H9 (cell line): ENCODE data around the gene TM9SF2. TPM values are rescaled to one million over a fixed set of nuclear protein-coding genes. Genes with fewer than 3 reads are reported as not detected.
A peak's percentile ranks its signal among the peaks of the same experiment; 100 is the strongest.

Experiments used
- DNase-seq: peaks from one replicate; pipeline ENCODE4 v3.0.0-alpha.2; 2017
- H2AFZ ChIP-seq: one replicate; pipeline ENCODE4 v1.6.1; 2013; ENCODE audit warnings: mild to moderate bottlenecking, low read length, control low read depth, moderate library complexity
- H2AK5ac ChIP-seq: 2 replicates; pipeline ENCODE4 v1.6.1; 2013; ENCODE audit warnings: low read length, control low read depth, mixed read lengths; ENCODE audit not compliant: insufficient read length
- H2BK120ac ChIP-seq: one replicate; pipeline ENCODE4 v1.6.1; 2013; ENCODE audit warnings: low read depth, mild to moderate bottlenecking, low read length, control low read depth, inconsistent platforms; ENCODE audit not compliant: poor library complexity, severe bottlenecking
- H2BK12ac ChIP-seq: 2 replicates; pipeline ENCODE4 v1.6.1; 2013; ENCODE audit warnings: low read length, control low read depth, mixed read lengths, low read depth; ENCODE audit not compliant: insufficient read length
- H2BK15ac ChIP-seq: 2 replicates; pipeline ENCODE4 v1.6.1; 2013; ENCODE audit warnings: low read depth, low read length, control low read depth
- H2BK20ac ChIP-seq: one replicate; pipeline ENCODE4 v1.6.1; 2013; ENCODE audit warnings: low read depth, mild to moderate bottlenecking, low read length, control low read depth, inconsistent platforms; ENCODE audit not compliant: poor library complexity, severe bottlenecking
- H2BK5ac ChIP-seq: 2 replicates; pipeline ENCODE4 v1.6.1; 2013; ENCODE audit warnings: low read length, control low read depth, mixed read lengths; ENCODE audit not compliant: insufficient read length
- H3K14ac ChIP-seq: 2 replicates; pipeline ENCODE4 v1.6.1; 2013; ENCODE audit warnings: low read length, control low read depth; ENCODE audit not compliant: insufficient read depth
- H3K18ac ChIP-seq: 2 replicates; pipeline ENCODE4 v1.6.1; 2013; ENCODE audit warnings: low read depth, mild to moderate bottlenecking, mixed read lengths, low read length, control low read depth; ENCODE audit not compliant: insufficient read length
- H3K23ac ChIP-seq: 2 replicates; pipeline ENCODE4 v1.6.1; 2013; ENCODE audit warnings: low read length, control low read depth, mixed read lengths, low read depth; ENCODE audit not compliant: insufficient read length
- H3K23me2 ChIP-seq: 2 replicates; pipeline ENCODE4 v1.6.1; 2013; ENCODE audit warnings: low read depth, mild to moderate bottlenecking, mixed read lengths, low read length, control low read depth; ENCODE audit not compliant: insufficient read length, poor library complexity, severe bottlenecking
- H3K27ac ChIP-seq: 2 replicates; pipeline ENCODE4 v1.5.1; 2013; ENCODE audit warnings: low read length, control low read depth, mixed read lengths, low read depth; ENCODE audit not compliant: insufficient read length
- H3K27me3 ChIP-seq: 2 replicates; pipeline ENCODE4 v1.6.1; 2013; ENCODE audit warnings: low read length, control low read depth, inconsistent platforms; ENCODE audit not compliant: insufficient read depth
- H3K4ac ChIP-seq: 2 replicates; pipeline ENCODE4 v1.6.1; 2013; ENCODE audit warnings: low read depth, mild to moderate bottlenecking, control low read depth, inconsistent platforms, low read length, moderate library complexity
- H3K4me1 ChIP-seq: 2 replicates; pipeline ENCODE4 v1.6.1; 2013; ENCODE audit warnings: low read length, control low read depth, inconsistent platforms; ENCODE audit not compliant: insufficient read depth
- H3K4me2 ChIP-seq: 2 replicates; pipeline ENCODE4 v1.6.1; 2013; ENCODE audit warnings: low read length, control low read depth, mixed read lengths; ENCODE audit not compliant: insufficient read length, insufficient read depth
- H3K56ac ChIP-seq: 2 replicates; pipeline ENCODE4 v1.6.1; 2013; ENCODE audit warnings: low read depth, mild to moderate bottlenecking, mixed read lengths, low read length, control low read depth; ENCODE audit not compliant: insufficient read length
- H3K79me1 ChIP-seq: 2 replicates; pipeline ENCODE4 v1.6.1; 2013; ENCODE audit warnings: low read depth, mild to moderate bottlenecking, moderate library complexity, low read length, control low read depth, inconsistent platforms; ENCODE audit not compliant: insufficient read depth, poor library complexity, severe bottlenecking
- H3K79me2 ChIP-seq: 2 replicates; pipeline ENCODE4 v1.6.1; 2013; ENCODE audit warnings: low read length, control low read depth, inconsistent platforms; ENCODE audit not compliant: insufficient read depth
- H3K9ac ChIP-seq: 2 replicates; pipeline ENCODE4 v1.6.1; 2013; ENCODE audit warnings: low read length, control low read depth, mixed read lengths; ENCODE audit not compliant: insufficient read length; ENCODE audit errors: extremely low read depth
- H3K9me3 ChIP-seq: one replicate; pipeline ENCODE4 v1.6.1; 2013; ENCODE audit warnings: low read depth, low read length, inconsistent platforms; ENCODE audit not compliant: control insufficient read depth
- H3T11ph ChIP-seq: one replicate; pipeline ENCODE4 v1.6.1; 2013; ENCODE audit warnings: mild to moderate bottlenecking, low read length, control low read depth, inconsistent platforms
- H4K20me1 ChIP-seq: one replicate; pipeline ENCODE4 v1.6.1; 2013; ENCODE audit not compliant: control insufficient read depth, insufficient read length, insufficient read depth
- H4K5ac ChIP-seq: 2 replicates; pipeline ENCODE4 v1.6.1; 2013; ENCODE audit warnings: low read depth, mild to moderate bottlenecking, mixed read lengths, low read length, control low read depth; ENCODE audit not compliant: insufficient read length
- H4K8ac ChIP-seq: replicated peaks from 2 replicates; pipeline ENCODE4 v1.6.1; 2013; ENCODE audit warnings: low read length, control low read depth, mixed read lengths, low read depth; ENCODE audit not compliant: insufficient read length
- H4K91ac ChIP-seq: 2 replicates; pipeline ENCODE4 v1.6.1; 2013; ENCODE audit warnings: low read depth, mild to moderate bottlenecking, moderate library complexity, mixed read lengths, low read length, control low read depth; ENCODE audit not compliant: insufficient read length
- H3K27ac Mint-ChIP-seq, 3 experiments: 2 replicates in 2 of 3; 3 replicates in 1 of 3; pipeline ENCODE4 v1.8.0; 2020 to 2021; ENCODE audit warnings: mixed read lengths in 3 of 3, mild to moderate bottlenecking in 1 of 3, moderate library complexity in 1 of 3
- H3K27me3 Mint-ChIP-seq: 2 replicates; pipeline ENCODE4 v1.8.0; 2021; ENCODE audit warnings: low read depth, mild to moderate bottlenecking, moderate library complexity, mixed read lengths
- H3K36me3 Mint-ChIP-seq, 3 experiments: 2 replicates in 2 of 3; 3 replicates in 1 of 3; pipeline ENCODE4 v1.8.0; 2020 to 2021; ENCODE audit warnings: low read depth in 3 of 3, mixed read lengths in 3 of 3; ENCODE audit not compliant: insufficient read depth in 1 of 3
- H3K4me1 Mint-ChIP-seq, 2 experiments: 2 replicates each; pipeline ENCODE4 v1.8.0; 2020; ENCODE audit warnings: mixed read lengths in 2 of 2
- H3K4me3 Mint-ChIP-seq, 2 experiments: 2 replicates in 1 of 2; 3 replicates in 1 of 2; pipeline ENCODE4 v1.8.0; 2020 to 2021; ENCODE audit warnings: mild to moderate bottlenecking in 2 of 2, mixed read lengths in 2 of 2, moderate library complexity in 1 of 2
- H3K9me3 Mint-ChIP-seq, 2 experiments: 2 replicates in 1 of 2; 3 replicates in 1 of 2; pipeline ENCODE4 v1.8.0; 2020; ENCODE audit warnings: mild to moderate bottlenecking in 2 of 2, mixed read lengths in 2 of 2, moderate library complexity in 1 of 2
- CTCF ChIP-seq: fragments of 200-600 bp; sonication (generic); conservative IDR thresholded peaks from 3 replicates; pipeline ENCODE4 v1.8.0; 2021; ENCODE audit warnings: antibody characterized with exemption, mild to moderate bottlenecking
- WGBS: extraction: QIAGEN DNeasy Blood & Tissue Kit; methylation state at CpG from one replicate; pipeline ENCODE4 v1.1.7; 2013; ENCODE audit warnings: missing lambda C conversion rate, low lambda C conversion rate, mixed read lengths; ENCODE audit not compliant: insufficient read length; ENCODE audit errors: extremely low coverage; 5-methylcytosine and 5-hydroxymethylcytosine counted together
- total RNA-seq: library from RNA; stranded (reverse); gene quantifications from 2 replicates; pipeline ENCODE4 v1.2.1, GENCODE V29; 2021

The TM9SF2 gene
- total RNA-seq, 1 experiment from 2014 or later: 86.1 TPM

GRCh38 chr13:99608345-99608744 is 107.1 kb downstream of the TM9SF2 start:
- no peak for TF ChIP-seq CTCF
- Histone ChIP-seq H3K4ac (no peak overlapping the region), H4K20me1 (no peaks in the 10 kb centered on the region), H3K23ac (no peak overlapping the region), H3K4me2 (no peak overlapping the region), H2BK120ac (no peak overlapping the region), H2BK5ac (no peak overlapping the region), H2BK20ac (no peak overlapping the region), H4K91ac (no peak overlapping the region), H3T11ph (no peak overlapping the region), H3K9ac (no peak overlapping the region), H3K18ac (no peak overlapping the region), H3K79me1 (no peaks in the 10 kb centered on the region), H2BK12ac (no peak overlapping the region), H3K23me2 (peaks cover 11% of the 10 kb centered on the region), H2AK5ac (no peak overlapping the region), H3K9me3 (no peaks in the 10 kb centered on the region), H3K14ac (no peak overlapping the region), H3K56ac (no peak overlapping the region), H2AFZ (no peak overlapping the region), H4K8ac (no peak overlapping the region), H2BK15ac (no peak overlapping the region), H3K27me3 (no peaks in the 10 kb centered on the region), H3K27ac (no peak overlapping the region), H3K79me2 (no peaks in the 10 kb centered on the region), H3K4me1 (no peaks in the 10 kb centered on the region), H4K5ac (no peak overlapping the region)
- Mint-ChIP-seq H3K27me3 (no peaks in the 10 kb centered on the region), H3K27ac (peak overlapping the region in 1 of 3 experiments; percentile 34; a peak in 1 of 7 replicates), H3K9me3 (no peaks in the 10 kb centered on the region), H3K36me3 (peaks cover 2 to 8% (median 3%) of the 10 kb centered on the region in 3 experiments; a peak in 4 of 7 replicates), H3K4me3 (peak overlapping the region; percentile 24 to 39; a peak in 2 of 5 replicates), H3K4me1 (peaks cover 28 to 32% of the 10 kb centered on the region in 2 experiments)
- WGBS: no CpG with 5 or more reads among the region's 15 CpGs
- DNase-seq: no peak
